OCI-LY3 (cell line): ENCODE results near the gene NFIB.

Source experiments
- EZH2phosphoT487 ChIP-seq: fragments of 200-600 bp; shearing (Covaris generic); IDR thresholded peaks from 2 replicates; pipeline ENCODE4 v1.6.1; 2018; ENCODE audit warnings: antibody characterized with exemption, mixed run types, low read depth
- TF ChIP-seq, protein P1 (sequence below): fragments of 200-600, 300-600 bp; sonication (generic); IDR thresholded peaks from 2 replicates; pipeline ENCODE4 v1.5.1; 2014; ENCODE audit warnings: antibody characterized with exemption, low read length, low read depth

DNA sequence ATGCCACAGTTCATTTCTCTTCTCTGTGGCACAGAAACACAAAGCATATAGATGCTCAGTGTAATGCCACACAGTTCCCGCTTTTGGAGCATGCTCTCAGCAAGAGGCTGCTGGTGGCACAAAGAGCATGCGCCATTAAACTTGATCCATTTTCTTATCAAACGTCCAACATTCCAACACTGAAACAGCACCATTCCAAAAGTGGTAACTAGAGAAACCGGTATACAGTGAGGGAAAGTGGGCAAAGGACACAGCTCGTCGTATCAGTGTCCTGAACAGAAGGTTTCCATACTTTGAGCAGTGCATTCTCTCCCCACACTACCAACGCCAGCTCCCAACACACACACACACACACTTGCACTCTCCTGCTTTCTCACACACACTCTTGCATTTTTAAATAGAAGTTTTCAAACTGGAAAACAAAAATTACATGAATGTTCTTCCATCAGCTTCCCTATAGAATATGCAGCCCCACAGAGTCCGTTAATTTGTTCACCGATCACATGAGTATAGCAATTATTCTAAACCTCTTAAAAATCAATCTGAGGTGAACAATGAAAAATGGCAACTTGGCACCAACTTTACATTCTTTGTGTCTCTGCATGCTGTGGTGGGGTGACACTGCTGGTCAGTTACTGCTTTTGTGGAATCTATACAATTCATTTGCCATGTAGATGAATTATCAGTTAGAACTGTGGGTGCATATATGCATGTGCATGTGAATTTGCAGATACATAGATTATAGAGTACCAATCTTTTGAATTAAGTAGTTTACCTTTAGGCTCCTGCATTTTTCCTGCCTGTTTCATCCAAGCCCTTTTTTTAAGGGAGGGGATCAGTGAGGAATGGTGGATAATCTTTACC is 5.7 kb downstream of the NFIB start:
- TF ChIP-seq, protein P1, sequence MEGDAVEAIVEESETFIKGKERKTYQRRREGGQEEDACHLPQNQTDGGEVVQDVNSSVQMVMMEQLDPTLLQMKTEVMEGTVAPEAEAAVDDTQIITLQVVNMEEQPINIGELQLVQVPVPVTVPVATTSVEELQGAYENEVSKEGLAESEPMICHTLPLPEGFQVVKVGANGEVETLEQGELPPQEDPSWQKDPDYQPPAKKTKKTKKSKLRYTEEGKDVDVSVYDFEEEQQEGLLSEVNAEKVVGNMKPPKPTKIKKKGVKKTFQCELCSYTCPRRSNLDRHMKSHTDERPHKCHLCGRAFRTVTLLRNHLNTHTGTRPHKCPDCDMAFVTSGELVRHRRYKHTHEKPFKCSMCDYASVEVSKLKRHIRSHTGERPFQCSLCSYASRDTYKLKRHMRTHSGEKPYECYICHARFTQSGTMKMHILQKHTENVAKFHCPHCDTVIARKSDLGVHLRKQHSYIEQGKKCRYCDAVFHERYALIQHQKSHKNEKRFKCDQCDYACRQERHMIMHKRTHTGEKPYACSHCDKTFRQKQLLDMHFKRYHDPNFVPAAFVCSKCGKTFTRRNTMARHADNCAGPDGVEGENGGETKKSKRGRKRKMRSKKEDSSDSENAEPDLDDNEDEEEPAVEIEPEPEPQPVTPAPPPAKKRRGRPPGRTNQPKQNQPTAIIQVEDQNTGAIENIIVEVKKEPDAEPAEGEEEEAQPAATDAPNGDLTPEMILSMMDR, result no peak
- TF ChIP-seq EZH2phosphoT487, result no peak
